SIG-M5 treated with dmso at 0.1 percent for 504 hours (cell line): ENCODE measurements around the gene SRD5A2.

ENCODE experiments used
- DNase-seq: peaks from one replicate; lab custom pipeline; 2025; ENCODE audit not compliant: unreplicated experiment; lab: John Stamatoyannopoulos, UW

The SRD5A2 gene, protein sequence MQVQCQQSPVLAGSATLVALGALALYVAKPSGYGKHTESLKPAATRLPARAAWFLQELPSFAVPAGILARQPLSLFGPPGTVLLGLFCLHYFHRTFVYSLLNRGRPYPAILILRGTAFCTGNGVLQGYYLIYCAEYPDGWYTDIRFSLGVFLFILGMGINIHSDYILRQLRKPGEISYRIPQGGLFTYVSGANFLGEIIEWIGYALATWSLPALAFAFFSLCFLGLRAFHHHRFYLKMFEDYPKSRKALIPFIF

GRCh38 chr2:31580321-31581117 is at the start of gene SRD5A2:
Gene SRD5A2 (minus strand): TSS chr2:31580938. CDS start chr2:31580900, 38 bp downstream.
- DNase-seq = no peak

GRCh38 chr2:31606509-31606908 is 25.8 kb upstream of the SRD5A2 start:
- DNase-seq = no peak

DNA sequence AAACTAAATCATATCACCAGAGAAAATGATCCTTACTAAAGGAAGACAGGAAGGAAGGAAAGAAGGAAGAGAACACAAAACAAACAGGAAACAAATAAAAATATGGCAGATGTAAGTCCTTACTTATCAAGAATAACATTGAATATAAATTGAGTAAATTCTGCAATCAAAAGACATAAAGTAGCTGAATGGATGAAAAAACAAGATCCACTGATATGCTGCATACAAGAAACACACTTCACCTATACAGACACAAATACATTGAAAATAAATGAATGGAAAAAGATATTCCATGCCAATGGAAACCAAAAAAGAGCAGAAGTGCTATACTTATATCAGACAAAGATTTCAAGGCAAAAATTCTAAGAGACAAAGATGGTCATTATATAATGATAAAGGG is 18.0 kb upstream of the SRD5A2 start:
- no peak for DNase-seq

DNA sequence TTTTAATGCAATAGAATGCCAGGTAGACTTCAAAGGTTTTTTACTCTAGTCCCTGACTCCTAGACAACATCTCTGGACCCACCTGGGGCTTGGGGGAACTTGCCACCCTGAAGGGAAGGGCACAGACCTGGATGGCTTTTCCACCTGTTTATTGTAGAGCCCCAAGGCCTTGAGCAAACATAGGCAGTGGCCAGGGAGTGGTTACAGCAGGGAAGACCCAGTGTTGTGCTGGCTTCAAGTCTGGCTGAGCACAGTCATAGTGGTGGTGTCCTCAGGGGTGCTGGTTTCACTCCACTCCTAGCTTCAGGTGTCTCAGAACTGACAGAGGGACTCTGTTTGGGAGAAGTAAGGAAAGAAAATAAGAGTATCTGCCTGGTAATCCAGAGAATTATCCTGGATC is 5.5 kb upstream of the SRD5A2 start:
- no peak for DNase-seq

DNA sequence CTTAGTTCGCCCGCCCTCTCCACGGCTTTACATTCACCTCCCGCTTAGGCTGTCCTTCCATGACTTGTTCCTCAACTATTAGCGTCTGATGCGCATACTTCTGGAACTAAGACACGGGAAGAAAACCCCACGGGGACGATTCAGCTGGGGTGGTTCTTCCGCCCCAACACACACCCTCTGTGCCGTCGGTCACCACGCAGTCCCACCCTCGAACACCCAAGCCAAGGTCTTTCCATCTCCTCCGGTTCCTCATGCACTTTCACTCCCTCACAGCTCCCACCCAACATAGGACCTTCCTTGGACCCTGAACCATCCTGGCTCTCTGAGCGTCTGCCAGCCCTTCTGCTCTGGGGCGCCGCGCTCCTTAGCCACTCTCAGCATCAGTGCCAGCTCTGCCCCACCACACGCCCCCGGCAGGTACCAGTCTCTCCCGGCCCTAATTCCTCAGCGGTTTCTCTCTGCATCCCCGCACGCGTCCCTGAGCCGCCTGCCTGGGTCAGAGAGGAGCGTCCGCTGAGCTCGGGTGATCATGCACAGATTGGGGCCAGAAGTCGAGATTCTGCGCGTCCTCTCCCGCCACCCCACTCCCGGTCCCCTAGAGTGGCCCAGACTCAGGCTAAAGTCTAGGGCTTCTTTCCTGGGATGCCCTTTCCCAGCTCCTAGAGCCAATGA is 522 bp upstream of the SRD5A2 start:
- no peak for DNase-seq

- DNase-seq = no peak
These were observed 780 bp downstream of the SRD5A2 start for GRCh38 chr2:31579996-31580320.

- no peak for DNase-seq
These were observed 2.4 kb downstream of the SRD5A2 start for GRCh38 chr2:31578316-31578715.

- DNase-seq = no peak
These were observed 3.6 kb downstream of the SRD5A2 start for GRCh38 chr2:31577143-31577542.

DNA sequence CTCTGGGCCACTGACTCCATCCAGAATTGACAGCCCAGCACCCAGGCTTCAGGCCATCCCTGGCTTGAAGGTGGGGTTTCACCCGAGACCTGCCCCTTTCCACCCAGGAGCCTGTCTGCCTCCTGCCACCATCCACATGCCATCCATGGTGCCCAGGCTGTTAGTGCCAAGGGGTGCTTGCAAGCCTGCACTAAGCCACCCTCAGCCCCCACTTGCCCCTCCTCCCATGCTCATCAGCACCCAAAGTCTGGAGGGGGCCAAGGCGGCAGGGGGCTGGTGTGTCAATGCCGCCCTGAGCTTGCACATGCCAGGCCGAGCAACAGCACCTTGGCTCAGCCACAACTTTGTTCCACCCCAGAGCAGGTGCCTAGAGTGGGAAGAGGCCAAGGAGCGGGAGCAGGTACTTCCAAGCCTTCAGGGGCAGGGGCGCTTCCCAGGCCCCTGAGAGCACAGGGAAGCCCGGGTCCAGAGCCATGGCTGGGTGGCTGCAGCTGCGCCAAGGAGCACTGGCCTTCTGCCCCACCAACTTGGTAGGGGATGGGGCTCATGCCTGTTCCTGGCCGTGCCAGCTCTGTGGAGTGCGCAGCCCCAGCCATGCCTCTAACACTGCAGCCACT is 12.0 kb downstream of the SRD5A2 start:
- DNase-seq = no peak

- no peak for DNase-seq
These were observed 13.1 kb downstream of the SRD5A2 start for GRCh38 chr2:31567679-31568078.

DNA sequence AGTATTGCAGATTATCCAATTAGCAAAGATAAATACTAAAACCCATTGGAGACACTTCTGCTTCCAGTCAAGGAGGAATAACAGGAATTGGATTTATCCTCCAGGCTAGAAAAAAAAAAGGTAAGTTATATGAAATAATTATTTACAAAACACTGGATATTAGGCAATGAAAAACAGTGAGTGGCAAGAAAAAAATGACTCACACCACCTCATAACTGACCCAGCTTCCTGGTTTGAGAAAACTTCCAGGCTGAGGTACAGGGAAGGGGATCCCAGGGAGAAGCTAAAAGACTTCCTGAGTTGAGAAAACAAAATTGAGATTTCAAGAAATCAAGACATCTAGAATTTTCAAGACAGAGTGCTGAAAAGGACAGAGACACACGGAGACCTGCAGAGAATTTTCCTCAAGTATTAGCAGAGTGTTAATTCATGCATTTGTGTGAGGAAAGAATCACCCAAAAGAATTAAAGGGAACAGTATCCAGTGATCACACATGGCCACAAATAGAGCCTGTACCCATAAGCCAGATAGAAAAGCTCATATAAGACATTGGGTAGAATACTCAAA is 17.4 kb downstream of the SRD5A2 start:
- no peak for DNase-seq

GRCh38 chr2:31561823-31562222 is 18.9 kb downstream of the SRD5A2 start:
- DNase-seq = no peak

GRCh38 chr2:31558401-31559295 is 22.1 kb downstream of the SRD5A2 start:
- peak; percentile 13 for DNase-seq

- no peak for DNase-seq
These were observed 23.8 kb downstream of the SRD5A2 start for GRCh38 chr2:31556940-31557339.

DNA sequence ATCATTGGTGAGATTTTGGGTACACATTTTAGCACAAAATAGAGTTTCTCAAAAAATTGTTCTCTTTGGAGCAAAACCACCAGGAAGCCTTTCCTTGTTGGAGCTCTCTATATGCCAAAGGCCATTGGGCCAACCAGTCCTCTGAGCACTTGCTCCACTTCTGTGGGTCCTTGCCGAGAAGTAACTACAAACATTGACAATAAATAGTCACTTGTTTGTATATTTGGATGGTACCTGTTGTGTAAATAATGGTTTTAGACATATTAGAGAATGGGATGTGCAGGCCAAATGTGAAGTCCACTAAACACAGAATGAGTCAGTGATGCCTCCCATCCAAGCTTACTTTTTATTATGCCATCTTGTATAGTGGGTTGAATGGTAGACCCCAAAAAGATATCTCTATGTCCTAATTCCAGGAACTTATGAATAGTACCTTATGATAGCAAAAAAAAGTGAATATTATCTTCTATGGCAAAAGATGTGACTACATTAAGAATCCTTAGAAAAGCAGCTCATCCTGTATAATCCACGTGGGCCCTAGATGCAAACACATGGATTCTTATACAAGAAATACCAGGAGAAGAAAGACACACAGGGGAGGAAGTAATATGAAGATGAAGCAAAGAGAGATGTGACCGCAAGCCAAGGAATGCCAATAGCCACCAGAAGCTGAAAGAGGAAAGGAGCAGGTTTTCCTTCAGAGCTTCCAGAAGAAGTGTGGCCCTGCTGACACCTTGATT is 24.6 kb downstream of the SRD5A2 start:
- DNase-seq = no peak

- DNase-seq = no peak
These were observed 27.4 kb downstream of the SRD5A2 start for GRCh38 chr2:31553362-31553761.

DNA sequence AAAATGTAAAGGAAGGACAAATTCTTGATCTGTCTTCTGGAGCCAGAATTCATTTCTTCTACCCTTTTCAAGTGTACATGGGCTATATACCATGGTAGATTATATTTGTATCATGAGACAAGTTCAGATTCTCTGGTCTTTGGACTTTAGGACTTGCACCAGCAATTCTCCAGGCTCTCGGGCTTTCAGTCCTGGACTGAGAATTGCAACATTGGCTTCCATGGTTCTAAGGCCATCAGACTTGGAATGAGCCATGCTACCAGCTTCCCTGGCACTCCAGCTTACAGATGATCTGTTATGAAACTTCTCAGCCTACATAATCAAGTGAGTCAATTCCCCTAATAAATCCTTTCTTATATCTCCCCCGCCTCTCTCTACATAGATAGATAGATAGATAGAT is 33.3 kb downstream of the SRD5A2 start:
- DNase-seq = no peak

DNA sequence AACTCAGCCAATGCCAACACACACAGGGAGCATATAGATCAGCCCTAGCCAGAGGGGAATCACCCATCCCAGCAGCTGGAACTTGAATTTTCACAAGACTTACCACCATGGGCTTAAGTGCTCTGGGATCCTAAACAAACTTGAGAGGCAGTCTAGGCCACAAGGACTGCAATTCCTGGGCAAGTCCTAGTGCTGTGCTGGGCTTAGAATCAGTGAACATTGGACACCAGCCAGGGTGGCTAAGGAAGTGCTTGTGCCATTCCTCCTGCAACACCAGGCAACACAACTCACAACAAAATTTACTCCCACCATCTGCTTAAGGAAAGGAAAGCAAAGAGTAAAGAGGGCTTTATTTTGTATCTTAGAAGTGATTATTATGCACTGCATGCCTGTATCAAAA is 38.9 kb downstream of the SRD5A2 start:
- DNase-seq = no peak

- DNase-seq = no peak
These were observed 41.2 kb downstream of the SRD5A2 start for GRCh38 chr2:31539505-31539904.

DNA sequence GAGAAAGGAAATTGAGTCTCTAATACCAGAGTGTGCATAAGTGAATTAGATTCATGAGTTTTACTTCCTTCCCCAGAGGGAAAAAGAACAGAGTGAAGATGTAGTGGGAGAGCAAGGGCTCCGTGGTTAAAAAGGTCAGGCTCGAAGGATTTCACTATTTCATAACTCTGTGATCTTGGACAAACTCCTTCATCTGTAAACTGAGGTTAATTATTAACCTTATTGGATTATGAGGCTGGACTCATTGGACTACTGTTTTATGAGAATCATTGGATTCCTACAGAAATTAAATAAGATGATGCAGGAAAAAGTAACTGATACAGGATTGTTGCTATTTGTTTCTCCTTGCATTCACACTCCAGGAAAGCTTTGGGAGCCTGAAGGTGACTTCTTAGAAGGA is 45.0 kb downstream of the SRD5A2 start:
- no peak for DNase-seq
